HTR-8/SVneo (cell line): ENCODE data around the gene HOXB6.

ENCODE experiments used
- DNase-seq: peaks from one replicate; pipeline ENCODE4 v3.0.0; 2011; ENCODE audit warnings: low spot score, mixed read lengths; ENCODE audit not compliant: insufficient read length
- FAIRE-seq: peaks from 2 replicates; lab custom pipeline; 2011; peaks lifted over from hg19 to GRCh38; lab: Jason Lieb, UNC

The HOXB6 gene

GRCh38 chr17:48612456-48612853 is 7.7 kb upstream of the HOXB6 start:
- no peak for FAIRE-seq
- no peak for DNase-seq

GRCh38 chr17:48611681-48612455 is 7.1 kb upstream of the HOXB6 start:
- DNase-seq (no peak), FAIRE-seq (no peak)

- DNase-seq, result no peak
- FAIRE-seq, result no peak
Observed at GRCh38 chr17:48611213-48611612, 6.4 kb upstream of the HOXB6 start.

GRCh38 chr17:48610282-48611211 is 5.8 kb upstream of the HOXB6 start, which contains the start of gene HOXB7:
TSS of gene HOXB7 (minus strand) at chr17:48611017. CDS start at chr17:48610918, 99 bp downstream.
- FAIRE-seq (peak; percentile 95), DNase-seq (peak; percentile 87)

- FAIRE-seq, result no peak
- no peak for DNase-seq
Observed at GRCh38 chr17:48609759-48610281, 5.0 kb upstream of the HOXB6 start.

GRCh38 chr17:48609033-48609432 is 4.2 kb upstream of the HOXB6 start:
- no peak for DNase-seq
- peak; percentile 13 for FAIRE-seq

GRCh38 chr17:48608494-48608834 is 3.7 kb upstream of the HOXB6 start:
- FAIRE-seq (no peak), DNase-seq (no peak)

- no peak for DNase-seq
- FAIRE-seq, result no peak
Observed at GRCh38 chr17:48606892-48607614, 2.3 kb upstream of the HOXB6 start.

GRCh38 chr17:48605991-48606891 is 1.5 kb upstream of the HOXB6 start:
- DNase-seq (no peak), FAIRE-seq (peak; percentile 88)

GRCh38 chr17:48605409-48605919 is 678 bp upstream of the HOXB6 start:
- DNase-seq, result no peak

GRCh38 chr17:48603959-48604769 is 622 bp downstream of the HOXB6 start:
- FAIRE-seq (peak; percentile 75), DNase-seq (peak; percentile 82)

More at GRCh38 chr17:48605409-48605919, 678 bp upstream of the HOXB6 start:
- peak; percentile 59 for FAIRE-seq

GRCh38 chr17:48601539-48602425 is 3.0 kb downstream of the HOXB6 start:
- DNase-seq, result no peak
- FAIRE-seq, result no peak

GRCh38 chr17:48601207-48601538 is 3.6 kb downstream of the HOXB6 start:
- DNase-seq (no peak), FAIRE-seq (no peak)

GRCh38 chr17:48600244-48601098 is 4.3 kb downstream of the HOXB6 start:
- DNase-seq, result no peak
- FAIRE-seq, result no peak

GRCh38 chr17:48599354-48599753 is 5.4 kb downstream of the HOXB6 start:
- FAIRE-seq, result peak; percentile 23
- no peak for DNase-seq

GRCh38 chr17:48598736-48599135 is 6.0 kb downstream of the HOXB6 start:
- FAIRE-seq, result peak; percentile 20

More at GRCh38 chr17:48598736-48599135, 6.0 kb downstream of the HOXB6 start:
- DNase-seq, result no peak
